ENCODE results near the gene KCNAB3. TPM values are rescaled to one million over a fixed set of nuclear protein-coding genes. Genes with fewer than 3 reads are reported as not detected.

Gene KCNAB3
- total RNA-seq, 8 experiments from 2014 or later: 0.25 to 17.2 (median 1.9) TPM

- in situ Hi-C loops (cut with MboI; ENCODE audit: low pct_unique_long_range_greater_than_20kb in 2 of 9, low sequenced_read_pairs in 9 of 9, unreplicated experiment in 9 of 9): no loop called here
- Histone ChIP-seq H3K4me1 (replicated peaks in 1 of 2) (peaks cover 6 to 9% of the 10 kb centered on the region in 2 donors), H3K4me3 (no peak overlapping the region), H3K27ac (no peak overlapping the region)
- no peak for ATAC-seq (replicated peaks in 6 of 8)
- WGBS, 10 experiments: 65 to 96% (median 78%) methylated on average over 3 to 7 of the region's 9 CpGs; no CpG with 5 or more reads in 5 of the 10 experiments
Observed at GRCh38 chr17:7911116-7911515, 18.5 kb downstream of the KCNAB3 start.

GRCh38 chr17:7910711-7911110 lies 18.9 kb downstream of the KCNAB3 start:
- in situ Hi-C loops (cut with MboI; ENCODE audit: low pct_unique_long_range_greater_than_20kb in 2 of 9, low sequenced_read_pairs in 9 of 9, unreplicated experiment in 9 of 9): no loop called here
- no peak overlapping the region for H3K27ac ChIP-seq
- no peak for ATAC-seq (replicated peaks in 6 of 8)
- 83 to 100% (median 93%) methylated on average over 1 to 13 of the region's 13 CpGs; no CpG with 5 or more reads in 4 of the 10 experiments for WGBS, 10 experiments
- peaks cover 6 to 8% of the 10 kb centered on the region in 2 donors for H3K4me1 ChIP-seq (replicated peaks in 1 of 2)
- H3K4me3 ChIP-seq: no peak overlapping the region

- H3K4me1 ChIP-seq (replicated peaks in 1 of 2): peaks cover 6 to 8% of the 10 kb centered on the region in 2 donors
- no peak overlapping the region for H3K27ac ChIP-seq
- H3K4me3 ChIP-seq: no peak overlapping the region
- ATAC-seq (replicated peaks in 6 of 8): no peak
- WGBS, 10 experiments: 50 to 96% (median 92%) methylated on average over 1 to 14 of the region's 15 CpGs
- in situ Hi-C loops (cut with MboI; ENCODE audit: low pct_unique_long_range_greater_than_20kb in 2 of 9, low sequenced_read_pairs in 9 of 9, unreplicated experiment in 9 of 9): no loop called here
Observed at GRCh38 chr17:7910281-7910680, 19.4 kb downstream of the KCNAB3 start.

GRCh38 chr17:7909089-7909488 lies 20.6 kb downstream of the KCNAB3 start:
- in situ Hi-C loops (cut with MboI; ENCODE audit: low pct_unique_long_range_greater_than_20kb in 2 of 9, low sequenced_read_pairs in 9 of 9, unreplicated experiment in 9 of 9): no loop called here
- Histone ChIP-seq H3K27ac (no peak overlapping the region), H3K4me1 (replicated peaks in 1 of 2) (no peaks in the 10 kb centered on the region), H3K4me3 (no peak overlapping the region)
- no CpG with 5 or more reads among the region's 29 CpGs for WGBS, 10 experiments
- peak in 1 of 8 experiments; percentile 9 for ATAC-seq (replicated peaks in 6 of 8)

GRCh38 chr17:7903154-7904103 lies 26.2 kb downstream of the KCNAB3 start:
- Histone ChIP-seq H3K4me1 (replicated peaks in 1 of 2) (no peaks in the 10 kb centered on the region), H3K4me3 (no peak overlapping the region), H3K27ac (no peak overlapping the region)
- in situ Hi-C loops (cut with MboI; ENCODE audit: low pct_unique_long_range_greater_than_20kb in 2 of 9, low sequenced_read_pairs in 9 of 9, unreplicated experiment in 9 of 9): no loop called here
- ATAC-seq (replicated peaks in 6 of 8): no peak
- 32 to 100% (median 74%) methylated on average over 1 to 13 of the region's 22 CpGs; no CpG with 5 or more reads in 1 of the 10 experiments for WGBS, 10 experiments

GRCh38 chr17:7897773-7898172 lies 31.9 kb downstream of the KCNAB3 start:
- H3K27ac ChIP-seq: no peak overlapping the region
- peak in 7 of 8 experiments; percentile 32 to 96 (median 69) for ATAC-seq (replicated peaks in 6 of 8)
- 49 to 90% (median 75%) methylated on average over 2 to 6 of the region's 6 CpGs for WGBS, 10 experiments
- no peaks in the 10 kb centered on the region for H3K4me1 ChIP-seq (replicated peaks in 1 of 2)
- in situ Hi-C loops (cut with MboI; ENCODE audit: low pct_unique_long_range_greater_than_20kb in 2 of 9, low sequenced_read_pairs in 9 of 9, unreplicated experiment in 9 of 9): no loop called here
- no peak overlapping the region for H3K4me3 ChIP-seq

GRCh38 chr17:7897090-7897489 lies 32.6 kb downstream of the KCNAB3 start:
- H3K27ac ChIP-seq: no peak overlapping the region
- in situ Hi-C loops (cut with MboI; ENCODE audit: low pct_unique_long_range_greater_than_20kb in 2 of 9, low sequenced_read_pairs in 9 of 9, unreplicated experiment in 9 of 9): no loop called here
- 80 to 100% (median 94%) methylated on average over 2 to 11 of the region's 13 CpGs; no CpG with 5 or more reads in 2 of the 10 experiments for WGBS, 10 experiments
- H3K4me1 ChIP-seq (replicated peaks in 1 of 2): no peaks in the 10 kb centered on the region
- no peak for ATAC-seq (replicated peaks in 6 of 8)
- no peak overlapping the region for H3K4me3 ChIP-seq

- Histone ChIP-seq H3K4me1 (replicated peaks in 1 of 2) (peaks cover 2% of the 10 kb centered on the region in 2 donors), H3K27ac (no peak overlapping the region), H3K4me3 (no peak overlapping the region)
- in situ Hi-C loops (cut with MboI; ENCODE audit: low pct_unique_long_range_greater_than_20kb in 2 of 9, low sequenced_read_pairs in 9 of 9, unreplicated experiment in 9 of 9): no loop called here
- ATAC-seq (replicated peaks in 6 of 8): no peak
- 93 to 100% (median 100%) methylated on average over 2 to 5 of the region's 8 CpGs; no CpG with 5 or more reads in 7 of the 10 experiments for WGBS, 10 experiments
Observed at GRCh38 chr17:7894866-7895265, 34.8 kb downstream of the KCNAB3 start.

- ATAC-seq (replicated peaks in 6 of 8): no peak
- Histone ChIP-seq H3K4me3 (no peak overlapping the region), H3K27ac (no peak overlapping the region), H3K4me1 (replicated peaks in 1 of 2) (peaks cover 8 to 9% of the 10 kb centered on the region in 2 donors)
- WGBS, 10 experiments: 73 to 100% (median 91%) methylated on average over 1 to 4 of the region's 9 CpGs; no CpG with 5 or more reads in 4 of the 10 experiments
- in situ Hi-C loops (cut with MboI; ENCODE audit: low pct_unique_long_range_greater_than_20kb in 2 of 9, low sequenced_read_pairs in 9 of 9, unreplicated experiment in 9 of 9): no loop called here
Observed at GRCh38 chr17:7894226-7894625, 35.4 kb downstream of the KCNAB3 start.

- peaks cover 17 to 18% of the 10 kb centered on the region in 2 donors for H3K4me1 ChIP-seq (replicated peaks in 1 of 2)
- in situ Hi-C loops (cut with MboI; ENCODE audit: low pct_unique_long_range_greater_than_20kb in 2 of 9, low sequenced_read_pairs in 9 of 9, unreplicated experiment in 9 of 9): no loop called here
- ATAC-seq (replicated peaks in 6 of 8): no peak
- no peak overlapping the region for H3K27ac ChIP-seq
- WGBS, 10 experiments: 67 to 100% (median 83%) methylated on average over 1 to 6 of the region's 15 CpGs; no CpG with 5 or more reads in 1 of the 10 experiments
- H3K4me3 ChIP-seq: no peak overlapping the region
Observed at GRCh38 chr17:7893187-7893880, 36.3 kb downstream of the KCNAB3 start.

- in situ Hi-C loops (cut with MboI; ENCODE audit: low pct_unique_long_range_greater_than_20kb in 2 of 9, low sequenced_read_pairs in 9 of 9, unreplicated experiment in 9 of 9): no loop called here
- peak in 5 of 8 experiments; percentile 2 to 36 (median 15) for ATAC-seq (replicated peaks in 6 of 8)
- peak overlapping the region; percentile 81 to 82 for H3K27ac ChIP-seq
- peak overlapping the region in 1 of 5 donors; percentile 96 for H3K4me3 ChIP-seq
- peaks cover 20 to 22% of the 10 kb centered on the region in 2 donors for H3K4me1 ChIP-seq (replicated peaks in 1 of 2)
- 10 to 84% (median 44%) methylated on average over 2 to 9 of the region's 11 CpGs; no CpG with 5 or more reads in 3 of the 10 experiments for WGBS, 10 experiments
Observed at GRCh38 chr17:7889166-7889955, 40.3 kb downstream of the KCNAB3 start.

GRCh38 chr17:7888184-7888920 lies 41.3 kb downstream of the KCNAB3 start, which contains the start of gene CHD3:
CHD3 (plus strand) TSS chr17:7888789; CDS start chr17:7889001, 212 bp downstream.
- Histone ChIP-seq H3K4me3 (peak within 1 kb of the TSS; percentile 51 to 99 (median 93)), H3K27ac (peak within 1 kb of the TSS; percentile 81 to 82), H3K4me1 (replicated peaks in 1 of 2) (peaks cover 22 to 24% of the 10 kb centered on the region in 2 donors)
- peak in 3 of 8 experiments; percentile 2 to 3 (median 2) for ATAC-seq (replicated peaks in 6 of 8)
- 8 to 100% (median 63%) methylated on average over 2 to 14 of the region's 18 CpGs; no CpG with 5 or more reads in 2 of the 10 experiments for WGBS, 10 experiments
- in situ Hi-C loops (cut with MboI; ENCODE audit: low pct_unique_long_range_greater_than_20kb in 2 of 9, low sequenced_read_pairs in 9 of 9, unreplicated experiment in 9 of 9): no loop called here
